PC-3 (cell line): ENCODE results near the gene API5. TPM values are rescaled to one million over a fixed set of nuclear protein-coding genes. Genes with fewer than 3 reads are reported as not detected.
"Not testable (repeated sequence)": the region's sequence is repeated elsewhere in the genome, so short reads cannot be mapped to it uniquely, and the experiment has no call there.

Source experiments
- ATAC-seq: fragments of 200-7000 bp; cut with Tn5 transposase; 2 replicates; pipeline ENCODE4 v1.9.1; 2020; ENCODE audit warnings: mild to moderate bottlenecking, moderate library complexity
- BruUV-seq: library from RNA; stranded (reverse); fragments of 400-500 nt; replicated peaks from 2 replicates; lab custom pipeline; 2021; lab: Mats Ljungman, UMichigan
- CTCF ChIA-PET: fragments of 300-600 bp; sonication (Branson Sonifier 250); formaldehyde crosslinking; loops from one replicate; lab custom pipeline; 2022; ENCODE audit warnings: antibody characterized with exemption; lab: Charles Lee
- POLR2A ChIA-PET: fragments of 300-600 bp; sonication (Branson Sonifier 250); formaldehyde crosslinking; loops from one replicate; lab custom pipeline; 2022; ENCODE audit warnings: antibody characterized with exemption; ENCODE audit not compliant: unreplicated experiment; lab: Charles Lee
- DNase-seq: peaks from one replicate; pipeline ENCODE4 v3.0.0-alpha.2; 2015
- H2AFZ ChIP-seq: fragments of 300-600 bp; sonication (generic); 2 replicates; pipeline ENCODE4 v1.6.0; 2016; ENCODE audit warnings: antibody characterized with exemption, low read length
- H3F3A ChIP-seq: fragments of 300-600 bp; sonication (generic); one replicate; pipeline ENCODE4 v1.6.0; 2017; ENCODE audit warnings: antibody characterized with exemption, low read length, control low read depth, mild to moderate bottlenecking; ENCODE audit not compliant: unreplicated experiment
- H3K27ac ChIP-seq: fragments of 300-600 bp; sonication (generic); 2 replicates; pipeline ENCODE4 v1.5.1; 2016; ENCODE audit warnings: mild to moderate bottlenecking, low read length
- H3K27me3 ChIP-seq: fragments of 300-600 bp; sonication (generic); 2 replicates; pipeline ENCODE4 v1.6.1; 2016; ENCODE audit warnings: low read length, mixed read lengths
- H3K36me3 ChIP-seq: fragments of 300-600 bp; sonication (generic); 2 replicates; pipeline ENCODE4 v1.6.1; 2016; ENCODE audit warnings: low read depth, mixed run types, low read length, mixed read lengths
- H3K4me1 ChIP-seq: fragments of 300-600 bp; sonication (generic); 2 replicates; pipeline ENCODE4 v1.5.1; 2016; ENCODE audit warnings: low read length; ENCODE audit not compliant: insufficient read depth
- H3K4me2 ChIP-seq: fragments of 300-600 bp; sonication (generic); 2 replicates; pipeline ENCODE4 v1.6.0; 2016; ENCODE audit warnings: low read length
- H3K4me3 ChIP-seq: fragments of 300-600 bp; sonication (generic); 2 replicates; pipeline ENCODE4 v1.5.1; 2016; ENCODE audit warnings: mild to moderate bottlenecking, low read length, mixed read lengths
- H3K79me2 ChIP-seq: fragments of 300-600 bp; sonication (generic); 2 replicates; pipeline ENCODE4 v1.6.1; 2017; ENCODE audit warnings: low read length, mixed read lengths
- H3K9ac ChIP-seq: fragments of 300-600 bp; sonication (generic); 2 replicates; pipeline ENCODE4 v1.6.0; 2016; ENCODE audit warnings: mild to moderate bottlenecking, low read length
- H3K9me2 ChIP-seq: fragments of 300-600 bp; sonication (generic); replicated peaks from 2 replicates; pipeline ENCODE4 v1.6.1; 2016; ENCODE audit warnings: mixed run types, low read length, mixed read lengths
- H3K9me3 ChIP-seq: fragments of 300-600 bp; sonication (generic); 2 replicates; pipeline ENCODE4 v1.6.1; 2016; ENCODE audit warnings: low read length, mixed read lengths
- H4K20me1 ChIP-seq: fragments of 300-600 bp; sonication (generic); 2 replicates; pipeline ENCODE4 v1.6.1; 2016; ENCODE audit warnings: low read length, mixed read lengths
- CTCF ChIP-seq: fragments of 300-600 bp; sonication (generic); conservative IDR thresholded peaks from 2 replicates; pipeline ENCODE4 v1.5.1; 2017; ENCODE audit warnings: antibody characterized with exemption, low read depth, mild to moderate bottlenecking, low read length
- EZH2 ChIP-seq: fragments of 300-600 bp; sonication (generic); IDR thresholded peaks from one replicate; pipeline ENCODE4 v1.6.1; 2017; ENCODE audit warnings: antibody characterized with exemption, mild to moderate bottlenecking, low read length; ENCODE audit not compliant: unreplicated experiment
- EZH2phosphoT487 ChIP-seq: fragments of 300-600 bp; sonication (generic); IDR thresholded peaks from 2 replicates; pipeline ENCODE4 v1.6.1; 2018; ENCODE audit warnings: mild to moderate bottlenecking, antibody characterized with exemption, low read length, borderline replicate concordance
- intact Hi-C: fragments of 100-400 bp; cut with micrococcal nuclease; formaldehyde crosslinking; loops from 2 replicates; pipeline ENCODE4 v1.9.0; 2023
- total RNA-seq: library from RNA; depleted of rRNA; stranded (reverse); fragments of >200 nt; gene quantifications from 2 replicates; pipeline ENCODE4 v1.2.3, GENCODE V29; 2014

Gene API5
- total RNA-seq, 1 experiment from 2014 or later: 79.5 TPM

GRCh38 chr11:43328482-43328881, 16.7 kb downstream of the API5 start:
- Histone ChIP-seq H3K27me3 (no peaks in the 10 kb centered on the region), H3F3A (no peaks in the 10 kb centered on the region), H3K4me3 (no peak overlapping the region), H3K27ac (no peak overlapping the region), H3K36me3 (peaks cover 65% of the 10 kb centered on the region), H3K9ac (no peak overlapping the region), H3K4me2 (no peak overlapping the region), H3K4me1 (peaks cover 4% of the 10 kb centered on the region; the same call in 1 of the 2 replicates), H3K79me2 (no peaks in the 10 kb centered on the region), H4K20me1 (0 out of 2 replicates have a peak, but pooled peaks cover 3% of the 10 kb centered on the region), H3K9me2 (no peaks in the 10 kb centered on the region), H2AFZ (no peak overlapping the region), H3K9me3 (no peaks in the 10 kb centered on the region)
- ChIA-PET CTCF (no interaction called here), POLR2A (interaction anchor here (0.6 kb wide), 1 partner anchor 17 kb away, joined by 4 read pairs; the partner anchor contains the start of gene API5)
- no TSS peak for BruUV-seq
- TF ChIP-seq CTCF (no peak), EZH2phosphoT487 (no peak)
- intact Hi-C loops: loop anchor here (5.0 kb wide), 1 partner anchor 89 kb away; no protein-coding TSS in a partner anchor
- DNase-seq: no peak
- no peak for ATAC-seq

- Histone ChIP-seq H3K27ac (no peak overlapping the region), H3K9me3 (no peaks in the 10 kb centered on the region), H4K20me1 (no peaks in the 10 kb centered on the region), H2AFZ (no peak overlapping the region), H3K79me2 (no peaks in the 10 kb centered on the region), H3K36me3 (peaks cover 34% of the 10 kb centered on the region), H3K4me1 (no peaks in the 10 kb centered on the region), H3K4me3 (no peak overlapping the region), H3F3A (no peaks in the 10 kb centered on the region), H3K4me2 (no peak overlapping the region), H3K9ac (no peak overlapping the region), H3K27me3 (no peaks in the 10 kb centered on the region), H3K9me2 (no peaks in the 10 kb centered on the region)
- TF ChIP-seq EZH2: no peak
- TF ChIP-seq EZH2phosphoT487: no peak
- no peak for TF ChIP-seq CTCF
- no TSS peak for BruUV-seq
- ChIA-PET POLR2A (no interaction called here), CTCF (no interaction called here)
- DNase-seq (no peak), ATAC-seq (no peak)
- intact Hi-C loops: no loop called here
Measured at GRCh38 chr11:43341159-43341558, 29.4 kb downstream of the API5 start.

GRCh38 chr11:43351426-43351825, 39.6 kb downstream of the API5 start:
- H3K9me3 ChIP-seq, POLR2A ChIA-PET, H2AFZ ChIP-seq, H3K9me2 ChIP-seq, H3K27ac ChIP-seq, H3K27me3 ChIP-seq, H3K9ac ChIP-seq, H3K4me2 ChIP-seq, H3K4me1 ChIP-seq, H3K4me3 ChIP-seq, H3F3A ChIP-seq, H4K20me1 ChIP-seq, DNase-seq, intact Hi-C loops, H3K36me3 ChIP-seq, H3K79me2 ChIP-seq, ATAC-seq, CTCF ChIA-PET: not testable (repeated sequence)
- TSS peak; percentile 51 for BruUV-seq
